Karpas-422 (cell line): ENCODE measurements around the gene TCEA2. TPM values are rescaled to one million over a fixed set of nuclear protein-coding genes. Genes with fewer than 3 reads are reported as not detected.

ENCODE experiments used
- DNase-seq: peaks from one replicate; pipeline ENCODE4 v3.0.0-alpha.2; 2015
- H2AFZ ChIP-seq: fragments of 200-600 bp; sonication (generic); 2 replicates; pipeline ENCODE4 v1.6.1; 2014; ENCODE audit warnings: antibody characterized with exemption, low read length, mixed read lengths
- H3K27ac ChIP-seq: fragments of 200-600 bp; sonication (generic); 2 replicates; pipeline ENCODE4 v1.5.1; 2014; ENCODE audit warnings: mild to moderate bottlenecking, low read length, moderate library complexity
- H3K27me3 ChIP-seq: fragments of 200-600 bp; sonication (generic); 2 replicates; pipeline ENCODE4 v1.6.1; 2014; ENCODE audit warnings: low read length, mixed read lengths
- H3K36me3 ChIP-seq: fragments of 200-600 bp; sonication (generic); 2 replicates; pipeline ENCODE4 v1.6.1; 2014; ENCODE audit warnings: low read length, mixed read lengths; ENCODE audit not compliant: insufficient read depth
- H3K4me1 ChIP-seq: fragments of 200-600 bp; sonication (generic); 2 replicates; pipeline ENCODE4 v1.6.1; 2014; ENCODE audit warnings: mild to moderate bottlenecking, low read length, mixed read lengths
- H3K4me2 ChIP-seq: fragments of 200-600 bp; sonication (generic); 2 replicates; pipeline ENCODE4 v1.6.1; 2014; ENCODE audit warnings: low read length, low read depth, mild to moderate bottlenecking; ENCODE audit not compliant: poor library complexity, severe bottlenecking
- H3K4me3 ChIP-seq: fragments of 200-600 bp; sonication (generic); 2 replicates; pipeline ENCODE4 v1.5.1; 2014; ENCODE audit warnings: mild to moderate bottlenecking, antibody characterized with exemption, low read length, mixed read lengths
- H3K79me2 ChIP-seq: fragments of 200-600 bp; sonication (generic); 2 replicates; pipeline ENCODE4 v1.6.1; 2014; ENCODE audit warnings: mild to moderate bottlenecking, low read length, mixed read lengths
- H3K9ac ChIP-seq: fragments of 200-600 bp; sonication (generic); 2 replicates; pipeline ENCODE4 v1.6.0; 2014; ENCODE audit warnings: low read length
- H3K9me2 ChIP-seq: fragments of 200-600 bp; sonication (generic), shearing (Covaris generic); replicated peaks from 2 replicates; pipeline ENCODE4 v1.6.0; 2014; ENCODE audit warnings: mild to moderate bottlenecking, low read length, moderate library complexity; ENCODE audit not compliant: insufficient read depth
- H3K9me3 ChIP-seq: fragments of 300-700, 200-600 bp; sonication (generic); 2 replicates; pipeline ENCODE4 v1.6.1; 2014; ENCODE audit warnings: low read length, mixed read lengths
- H4K20me1 ChIP-seq: fragments of 200-600 bp; sonication (generic); 2 replicates; pipeline ENCODE4 v1.6.1; 2014; ENCODE audit warnings: mild to moderate bottlenecking, antibody characterized with exemption, low read length, low read depth; ENCODE audit not compliant: insufficient read depth
- total RNA-seq: library from RNA; depleted of rRNA; stranded (reverse); fragments of >200 nt; shearing (Covaris generic); gene quantifications from 2 replicates; pipeline ENCODE4 v1.2.3, GENCODE V29; 2014; ENCODE audit warnings: low replicate concordance

The TCEA2 gene
- total RNA-seq, 1 experiment from 2014 or later = 124 TPM

DNA sequence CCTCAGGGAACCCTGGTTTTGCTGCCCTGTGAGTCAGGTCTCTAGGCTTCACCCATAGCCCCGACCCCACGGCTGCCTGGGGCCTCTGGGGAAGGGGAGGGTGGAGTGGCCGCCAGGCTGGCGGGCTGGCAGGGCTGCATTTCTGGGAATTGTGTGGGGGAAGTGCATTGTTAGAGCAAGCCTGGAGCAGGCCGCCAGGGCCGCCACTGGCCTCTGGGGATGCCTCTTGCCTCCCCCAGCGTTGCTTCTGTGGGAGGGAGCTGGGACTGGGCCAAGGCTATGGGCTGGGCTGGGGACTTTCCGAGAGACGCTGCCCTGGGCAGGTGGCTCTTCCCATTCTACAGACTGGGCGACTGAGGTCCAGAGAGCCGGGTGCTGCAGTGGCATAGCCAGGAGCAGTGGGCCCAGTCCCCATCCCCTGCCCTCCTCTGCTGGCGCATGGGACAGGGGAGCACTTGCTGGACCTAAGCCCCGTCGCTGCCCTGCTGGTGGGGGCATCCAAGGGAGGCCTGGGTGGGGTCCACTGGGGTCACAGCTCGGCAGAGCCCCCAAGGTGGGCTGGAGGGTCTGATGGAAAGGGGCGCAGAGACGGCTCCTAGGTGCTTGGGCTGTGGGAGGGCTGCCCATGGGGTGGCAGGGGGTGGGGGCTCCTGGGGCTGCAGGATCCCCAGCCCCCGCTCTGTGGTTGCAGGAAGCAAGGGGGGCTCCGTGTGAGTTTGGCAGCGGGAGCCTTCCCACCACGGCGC is 6.9 kb upstream of the TCEA2 start:
- no peaks in the 10 kb centered on the region for H3K9me3 ChIP-seq
- H3K79me2 ChIP-seq = no peaks in the 10 kb centered on the region
- no peak overlapping the region for H3K4me2 ChIP-seq
- no peaks in the 10 kb centered on the region for H3K9me2 ChIP-seq
- H3K27ac ChIP-seq = no peak overlapping the region
- H3K27me3 ChIP-seq = no peaks in the 10 kb centered on the region
- no peaks in the 10 kb centered on the region for H4K20me1 ChIP-seq
- H3K9ac ChIP-seq = no peak overlapping the region
- H2AFZ ChIP-seq = no peak overlapping the region
- H3K36me3 ChIP-seq = no peaks in the 10 kb centered on the region
- no peak for DNase-seq
- H3K4me3 ChIP-seq = no peak overlapping the region
- H3K4me1 ChIP-seq = peaks cover 25% of the 10 kb centered on the region

DNA sequence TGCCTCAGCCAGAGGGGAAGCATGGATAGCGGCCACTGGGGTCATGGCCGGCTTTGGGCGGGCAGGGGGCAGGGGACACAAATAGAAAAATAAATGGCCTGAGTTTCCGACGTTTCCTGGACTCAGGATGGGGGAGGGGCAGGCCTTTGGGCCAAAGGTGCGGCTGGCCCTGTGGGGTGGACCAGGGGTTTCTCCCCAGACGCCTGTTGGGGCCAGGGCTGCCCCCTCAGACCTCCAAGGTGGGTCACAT is 6.4 kb upstream of the TCEA2 start:
- H3K4me3 ChIP-seq = no peak overlapping the region
- H3K4me1 ChIP-seq = peaks cover 25% of the 10 kb centered on the region
- H3K79me2 ChIP-seq = no peaks in the 10 kb centered on the region
- H3K9me3 ChIP-seq = no peaks in the 10 kb centered on the region
- no peak overlapping the region for H3K4me2 ChIP-seq
- DNase-seq = no peak
- no peaks in the 10 kb centered on the region for H4K20me1 ChIP-seq
- no peak overlapping the region for H3K27ac ChIP-seq
- H3K27me3 ChIP-seq = no peaks in the 10 kb centered on the region
- no peak overlapping the region for H3K9ac ChIP-seq
- H3K9me2 ChIP-seq = no peaks in the 10 kb centered on the region
- no peaks in the 10 kb centered on the region for H3K36me3 ChIP-seq
- H2AFZ ChIP-seq = no peak overlapping the region

DNA sequence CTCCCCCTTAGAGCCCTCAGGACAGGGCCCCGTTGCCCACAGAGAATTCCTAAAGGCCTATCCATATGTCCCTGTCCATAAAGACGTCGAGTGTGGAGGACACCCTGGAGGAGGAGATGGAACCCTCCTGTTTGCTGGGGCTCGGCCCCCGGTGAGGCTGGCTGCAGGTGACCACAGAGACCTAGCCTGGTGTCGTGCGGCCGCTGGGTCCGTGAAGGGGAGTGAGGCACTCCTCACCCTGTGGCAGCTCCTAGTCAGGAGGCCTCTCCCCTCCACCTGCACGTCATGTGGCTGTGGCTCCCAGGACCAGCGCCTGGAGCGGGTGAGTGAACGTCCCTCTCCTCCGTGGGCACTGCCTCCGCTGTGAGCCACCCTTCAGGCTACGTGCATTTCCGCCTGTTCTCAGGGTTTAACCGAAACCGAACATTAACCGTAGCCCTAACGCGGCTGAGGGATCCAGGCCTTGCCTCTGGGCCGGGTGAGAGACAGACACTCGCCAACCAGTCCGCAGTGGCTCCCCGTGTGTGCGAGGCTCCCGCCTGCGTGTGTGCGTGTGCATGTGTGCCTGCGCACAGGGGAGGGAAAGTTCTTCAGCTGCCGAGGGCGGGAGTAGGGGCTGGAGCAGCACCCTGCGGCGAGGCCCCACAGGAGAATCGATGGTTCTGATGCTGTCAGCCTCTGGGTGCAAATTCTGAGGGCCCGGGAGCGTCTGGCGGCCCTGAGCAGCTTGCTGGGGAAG is 5.9 kb upstream of the TCEA2 start:
- Histone ChIP-seq H3K27me3 (no peaks in the 10 kb centered on the region), H3K9me3 (no peaks in the 10 kb centered on the region), H3K79me2 (no peaks in the 10 kb centered on the region), H3K27ac (no peak overlapping the region), H2AFZ (no peak overlapping the region), H4K20me1 (no peaks in the 10 kb centered on the region), H3K36me3 (no peaks in the 10 kb centered on the region), H3K4me2 (no peak overlapping the region), H3K4me3 (no peak overlapping the region), H3K9me2 (no peaks in the 10 kb centered on the region), H3K4me1 (peaks cover 25% of the 10 kb centered on the region), H3K9ac (no peak overlapping the region)
- no peak for DNase-seq

DNA sequence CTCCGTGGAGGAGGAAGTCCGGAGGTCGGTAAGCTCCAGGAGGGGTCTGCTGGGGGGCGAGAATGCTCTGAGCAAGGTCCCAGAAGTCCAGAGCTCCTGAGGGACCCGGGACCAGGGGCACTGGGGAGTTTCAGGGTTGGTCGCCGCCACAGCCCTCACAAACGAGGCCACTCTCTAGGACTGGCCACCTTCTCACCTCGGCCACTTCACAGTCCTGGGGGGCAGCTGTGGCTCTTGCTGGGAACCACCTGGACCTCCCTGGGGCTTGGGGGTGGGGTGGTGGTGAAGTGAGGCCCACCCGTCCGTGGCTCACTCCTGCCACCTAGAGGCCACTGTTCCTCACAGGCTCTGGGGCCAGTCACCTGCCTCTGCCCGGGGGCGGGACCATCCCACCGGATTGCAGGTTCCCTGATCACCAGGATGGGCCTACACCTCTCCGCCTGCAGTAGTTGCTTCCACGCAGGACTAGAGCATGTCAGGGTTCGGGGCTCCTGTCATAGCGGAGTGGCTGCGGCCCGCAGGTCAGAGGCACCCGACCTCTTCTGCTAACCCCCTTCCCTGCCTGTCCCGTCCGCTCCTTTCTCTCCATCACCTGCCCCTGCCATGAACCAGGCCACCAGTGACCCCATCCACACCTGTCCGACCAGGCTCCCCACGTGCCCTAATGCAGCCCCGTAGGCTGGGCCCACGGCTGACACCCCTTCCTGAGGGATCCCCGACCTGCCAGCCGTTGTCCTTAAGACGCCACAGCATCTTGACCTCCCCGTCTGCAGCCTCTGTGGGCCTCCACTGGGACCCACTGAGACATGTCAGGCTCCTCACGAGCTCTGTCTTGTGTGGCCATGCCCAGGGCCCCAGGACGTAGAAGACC is 5.1 kb upstream of the TCEA2 start:
- Histone ChIP-seq H3K9ac (peak overlapping the region; percentile 66), H3K79me2 (no peaks in the 10 kb centered on the region), H3K36me3 (no peaks in the 10 kb centered on the region), H3K4me1 (peaks cover 31% of the 10 kb centered on the region), H3K4me2 (peak overlapping the region; percentile 46), H2AFZ (no peak overlapping the region; the same call in 1 of the 2 replicates), H3K27me3 (no peaks in the 10 kb centered on the region), H3K9me2 (no peaks in the 10 kb centered on the region), H3K27ac (no peak overlapping the region), H4K20me1 (no peaks in the 10 kb centered on the region), H3K9me3 (no peaks in the 10 kb centered on the region), H3K4me3 (peak overlapping the region; percentile 44; the same call in 1 of the 2 replicates)
- peak; percentile 93 for DNase-seq

DNA sequence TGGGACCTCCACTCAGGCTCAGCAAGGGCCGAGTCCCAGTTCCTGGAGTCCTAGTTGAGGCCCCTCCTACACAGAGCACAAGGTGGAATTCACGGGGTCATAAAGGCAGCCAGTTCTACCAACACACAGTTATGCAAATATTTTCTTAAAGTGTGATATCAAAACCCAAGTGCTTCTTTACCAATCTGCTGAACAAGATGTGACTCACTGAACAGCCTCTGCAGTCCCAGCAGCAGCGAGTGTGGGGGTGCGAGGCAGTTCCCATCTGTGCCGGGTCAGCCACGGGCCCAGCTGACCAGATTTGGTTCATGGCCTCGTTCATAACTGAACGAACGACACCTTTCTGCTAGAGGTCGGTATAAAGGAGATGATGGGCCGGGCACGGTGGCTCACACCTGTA is 4.5 kb upstream of the TCEA2 start:
- no peaks in the 10 kb centered on the region for H4K20me1 ChIP-seq
- H3K9me3 ChIP-seq = no peaks in the 10 kb centered on the region
- peaks cover 3% of the 10 kb centered on the region for H3K79me2 ChIP-seq
- H2AFZ ChIP-seq = no peak overlapping the region; the same call in 1 of the 2 replicates
- no peaks in the 10 kb centered on the region for H3K9me2 ChIP-seq
- H3K27ac ChIP-seq = no peak overlapping the region
- H3K4me1 ChIP-seq = peaks cover 31% of the 10 kb centered on the region
- H3K4me2 ChIP-seq = peak overlapping the region; percentile 46
- peak overlapping the region; percentile 66 for H3K9ac ChIP-seq
- peak overlapping the region; percentile 44; the same call in 1 of the 2 replicates for H3K4me3 ChIP-seq
- H3K27me3 ChIP-seq = no peaks in the 10 kb centered on the region
- H3K36me3 ChIP-seq = no peaks in the 10 kb centered on the region
- peak; percentile 67 for DNase-seq

DNA sequence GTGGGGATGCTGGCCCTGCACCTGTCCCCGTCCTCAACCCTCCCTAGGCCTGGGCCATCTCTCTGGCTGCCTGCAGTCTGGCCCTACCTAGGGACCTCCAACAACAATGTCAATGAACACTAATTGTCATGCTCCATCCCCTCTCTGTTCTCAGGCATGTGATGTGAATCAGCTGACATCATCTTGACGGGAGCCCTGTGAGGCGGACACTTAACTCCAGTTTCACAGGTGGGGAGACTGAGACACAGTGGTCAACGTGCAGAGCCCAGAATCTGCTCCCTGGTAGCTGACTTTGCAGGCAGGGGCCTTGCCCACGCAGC is 762 bp upstream of the TCEA2 start:
- no peaks in the 10 kb centered on the region for H3K36me3 ChIP-seq
- no peaks in the 10 kb centered on the region for H3K9me3 ChIP-seq
- H3K9me2 ChIP-seq = no peaks in the 10 kb centered on the region
- peaks cover 17% of the 10 kb centered on the region for H3K79me2 ChIP-seq
- H3K4me3 ChIP-seq = peak overlapping the region; percentile 85
- peak overlapping the region; percentile 91 for H3K4me2 ChIP-seq
- H4K20me1 ChIP-seq = no peaks in the 10 kb centered on the region
- no peaks in the 10 kb centered on the region for H3K27me3 ChIP-seq
- H3K4me1 ChIP-seq = peaks cover 58% of the 10 kb centered on the region
- H3K27ac ChIP-seq = no peak overlapping the region
- H2AFZ ChIP-seq = 0 out of 2 replicates have a peak overlapping the region, but pooled peaks have one; percentile 81
- H3K9ac ChIP-seq = peak overlapping the region; percentile 98
- DNase-seq = no peak

DNA sequence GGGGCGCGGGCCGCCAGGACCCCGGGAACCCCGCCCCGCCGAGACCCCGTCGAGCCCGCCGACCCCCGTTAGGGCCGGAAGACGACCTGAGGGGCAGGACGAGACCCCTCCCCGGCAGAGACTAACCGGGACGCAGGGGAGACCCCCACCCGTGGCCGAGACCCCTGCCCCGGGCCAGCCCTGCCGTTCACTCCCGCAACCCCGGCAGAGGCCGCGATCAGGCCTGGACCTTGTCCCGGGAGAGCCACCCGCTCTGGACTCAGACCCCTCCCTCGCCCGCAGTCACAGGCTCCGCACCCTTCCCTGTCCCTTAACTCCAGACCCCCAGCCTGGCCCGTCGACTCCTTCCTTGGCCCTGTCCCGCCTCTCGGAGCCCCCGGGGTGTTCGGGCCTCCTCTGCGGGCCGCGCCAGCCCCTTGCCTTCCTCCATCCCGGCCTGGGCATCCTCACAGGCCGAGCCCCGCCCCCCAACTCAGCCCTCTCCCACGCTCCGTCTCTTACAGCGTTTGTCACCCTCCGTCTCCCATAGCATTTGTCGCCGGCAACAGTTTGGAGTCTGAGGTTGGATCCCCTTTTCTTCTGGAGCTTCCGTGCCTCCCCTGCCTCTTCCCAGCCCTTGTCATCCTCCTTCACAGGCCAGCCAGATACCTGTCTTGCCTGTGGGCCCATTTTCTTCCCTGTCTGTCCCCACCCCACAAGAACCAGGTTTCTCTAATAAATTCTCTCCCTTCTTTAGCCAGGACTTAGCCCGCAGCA is 569 bp downstream of the TCEA2 start:
- Histone ChIP-seq H3K27me3 (no peaks in the 10 kb centered on the region), H3K4me2 (peak overlapping the region; percentile 91), H2AFZ (no peak overlapping the region), H4K20me1 (no peaks in the 10 kb centered on the region), H3K27ac (peak overlapping the region; percentile 97), H3K4me1 (peaks cover 58% of the 10 kb centered on the region), H3K79me2 (peaks cover 17% of the 10 kb centered on the region), H3K9ac (peak overlapping the region; percentile 98), H3K36me3 (no peaks in the 10 kb centered on the region), H3K9me3 (no peaks in the 10 kb centered on the region), H3K4me3 (peak overlapping the region; percentile 85), H3K9me2 (no peaks in the 10 kb centered on the region)
- peak; percentile 77 for DNase-seq
